GM21390 (cell line): Measurements from ENCODE around the gene PSEN2.
"Not testable (repeated sequence)": the region's sequence is repeated elsewhere in the genome, so short reads cannot be mapped to it uniquely, and the experiment has no call there.

ENCODE experiments used
- ATAC-seq: cut with Tn5 transposase; IDR thresholded peaks from one replicate; pipeline ENCODE4 v1.9.1; 2021; ENCODE audit not compliant: unreplicated experiment

PSEN2 gene

DNA sequence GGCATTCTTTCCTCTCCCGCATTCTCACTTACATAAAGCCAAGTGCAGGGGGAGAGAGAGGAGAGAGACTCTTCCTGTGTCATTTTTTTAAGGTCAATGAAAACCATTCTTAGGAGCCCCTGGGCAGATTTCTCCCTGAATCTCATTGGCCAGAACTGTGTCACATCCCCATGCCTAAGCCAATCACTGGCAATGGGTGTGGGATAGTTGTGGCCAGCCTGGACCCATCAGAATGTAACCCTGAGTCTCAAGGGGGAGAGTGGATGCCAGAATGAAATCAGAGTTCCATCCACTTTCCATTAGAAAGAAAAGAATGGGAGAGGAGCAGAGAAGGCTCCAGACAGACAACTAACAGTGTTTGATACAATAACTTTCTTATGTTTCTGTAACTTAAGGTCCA, 38.5 kb downstream of the PSEN2 start:
- no peak for ATAC-seq

DNA sequence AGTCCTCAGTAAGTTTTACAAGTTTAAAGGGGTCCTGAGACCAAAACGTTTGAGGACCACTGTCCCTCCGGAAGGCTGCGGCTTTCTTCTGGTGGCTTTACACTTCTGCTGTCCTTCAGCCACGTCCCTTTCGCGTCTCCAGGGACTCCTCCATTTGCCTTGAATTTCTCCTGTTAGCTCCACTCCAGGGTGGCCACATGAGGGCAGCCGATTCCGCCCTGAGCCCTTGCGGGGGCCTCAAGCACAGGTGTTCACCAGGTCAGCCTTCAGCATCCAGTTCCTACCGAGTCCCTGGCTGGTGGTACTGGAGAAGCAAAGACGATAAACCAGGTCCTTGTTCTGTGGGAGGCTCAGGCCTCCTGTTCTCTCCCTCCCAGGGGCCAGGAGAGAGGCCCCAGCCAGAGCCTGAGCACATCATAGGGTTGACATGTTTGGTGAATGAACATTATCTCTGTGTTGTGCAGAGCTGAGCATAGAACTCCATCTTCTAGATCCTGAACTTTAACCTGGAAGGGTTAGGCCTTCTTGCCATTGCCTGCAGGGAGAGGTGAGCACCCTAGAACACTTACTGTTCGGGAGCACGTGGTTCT, 42.3 kb downstream of the PSEN2 start:
- ATAC-seq, result peak; percentile 48

DNA sequence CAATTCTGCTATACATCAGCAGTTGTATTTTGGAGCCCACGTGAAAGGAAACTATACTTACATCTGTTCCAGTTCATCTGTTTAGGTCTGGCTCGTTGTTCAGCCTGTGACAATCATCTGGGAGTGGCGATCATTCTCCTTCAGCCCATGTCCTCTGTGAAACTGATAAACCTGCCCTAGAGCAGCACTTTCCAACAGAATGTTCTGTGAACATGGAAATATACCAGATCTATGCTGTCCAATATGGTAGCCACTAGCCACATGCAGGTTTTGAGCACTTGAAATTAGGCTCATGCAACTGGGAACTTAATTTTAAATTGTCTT, 45.2 kb downstream of the PSEN2 start:
- peak; percentile 9 for ATAC-seq

DNA sequence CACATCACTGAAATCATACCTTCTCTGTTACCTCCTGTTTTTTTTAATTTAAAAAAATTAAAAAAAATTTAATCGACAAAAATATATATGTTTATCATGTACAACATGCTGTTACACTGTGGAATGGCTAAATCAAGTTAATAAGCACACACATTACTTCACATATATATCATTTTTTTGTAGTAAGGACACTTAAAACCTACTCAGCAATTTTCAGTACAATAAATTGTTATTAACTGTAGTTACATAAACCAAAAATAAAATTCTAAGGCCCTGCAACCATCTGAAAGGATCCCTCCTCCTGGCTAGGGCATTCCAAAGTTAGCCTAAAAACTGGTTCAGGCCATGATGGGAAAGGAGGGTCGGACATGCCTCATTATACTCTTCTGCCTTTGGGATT, 46.1 kb downstream of the PSEN2 start:
- ATAC-seq, result no peak

DNA sequence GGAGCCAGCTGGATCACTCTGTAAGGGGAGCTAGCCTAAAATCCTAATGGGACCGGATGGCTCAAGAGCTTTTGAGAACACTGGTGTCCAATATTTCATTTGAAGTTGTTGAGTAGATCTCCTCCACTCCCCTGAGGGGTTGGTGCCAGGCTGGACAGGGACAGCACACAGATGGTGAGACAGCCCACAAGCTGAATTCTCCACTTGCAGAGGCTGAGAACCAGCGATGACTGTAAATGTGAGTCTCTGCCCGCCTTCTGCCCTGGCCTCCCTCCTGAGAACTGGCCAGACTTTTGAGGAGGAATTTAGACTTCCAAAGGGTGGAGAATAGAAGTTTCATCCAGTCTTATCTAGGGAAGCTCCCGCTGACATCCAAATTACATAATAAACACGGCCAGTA, 49.2 kb downstream of the PSEN2 start:
- no peak for ATAC-seq

DNA sequence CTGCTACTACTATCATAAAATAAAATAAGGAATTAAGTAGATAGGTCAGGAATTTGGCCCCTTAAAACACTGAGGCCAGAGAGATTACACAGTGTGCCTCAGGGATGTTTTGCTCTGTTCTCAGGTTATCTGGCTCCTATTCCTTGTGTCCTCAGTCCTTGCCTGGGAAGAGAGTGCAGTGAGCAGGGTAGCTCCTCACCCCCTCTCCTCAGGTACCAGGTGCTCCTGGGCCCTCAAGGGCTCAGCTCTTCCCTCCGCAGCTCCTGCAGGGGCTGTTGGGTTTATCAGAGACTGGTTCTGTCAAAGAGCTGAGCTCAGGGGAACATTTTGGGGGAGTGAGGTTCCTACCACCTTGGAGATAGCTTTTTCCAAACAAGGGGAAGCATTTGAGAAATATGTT, 49.6 kb downstream of the PSEN2 start:
- no peak for ATAC-seq

DNA sequence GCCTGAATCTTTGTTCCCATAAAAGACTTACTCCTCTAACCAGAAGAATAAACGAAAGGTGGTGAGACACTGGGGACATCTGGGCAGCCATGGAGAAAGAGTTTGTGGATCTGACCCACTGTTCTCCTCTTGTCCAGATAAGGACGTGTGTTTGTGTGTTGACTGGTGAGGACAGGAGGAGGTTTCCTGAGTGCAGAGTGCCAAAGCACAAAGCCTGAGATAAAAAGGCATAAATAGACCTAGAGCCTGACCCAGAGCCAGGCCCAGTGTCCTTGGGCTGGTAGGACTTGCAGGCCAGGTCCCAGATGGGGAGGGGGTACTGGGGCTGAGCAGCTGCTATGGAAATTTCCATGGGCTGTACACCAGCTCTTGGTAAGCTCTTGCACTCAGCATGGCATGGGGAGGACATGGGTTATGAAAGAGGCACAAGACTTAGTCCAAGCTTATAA, 50.1 kb downstream of the PSEN2 start:
- ATAC-seq, result no peak

DNA sequence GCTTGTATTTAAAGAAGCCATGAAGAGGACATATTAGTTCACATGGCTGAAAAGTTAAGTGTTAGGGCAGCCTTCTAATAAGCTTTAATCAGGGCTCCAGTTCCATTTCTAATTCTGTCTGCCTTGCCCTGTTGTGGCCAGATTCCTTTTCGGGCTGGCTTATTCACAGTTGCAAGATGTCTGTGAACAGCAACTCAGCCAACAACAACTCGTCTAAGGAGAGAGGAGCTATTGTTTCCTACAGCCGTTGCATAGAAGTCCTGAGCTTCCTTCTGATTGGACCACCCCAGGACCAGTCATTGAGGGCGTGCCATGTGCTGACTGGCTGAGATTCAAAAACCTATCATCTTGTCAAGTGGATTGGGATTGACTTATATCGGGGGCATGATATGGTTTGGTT, 51.1 kb downstream of the PSEN2 start:
- ATAC-seq, result no peak

DNA sequence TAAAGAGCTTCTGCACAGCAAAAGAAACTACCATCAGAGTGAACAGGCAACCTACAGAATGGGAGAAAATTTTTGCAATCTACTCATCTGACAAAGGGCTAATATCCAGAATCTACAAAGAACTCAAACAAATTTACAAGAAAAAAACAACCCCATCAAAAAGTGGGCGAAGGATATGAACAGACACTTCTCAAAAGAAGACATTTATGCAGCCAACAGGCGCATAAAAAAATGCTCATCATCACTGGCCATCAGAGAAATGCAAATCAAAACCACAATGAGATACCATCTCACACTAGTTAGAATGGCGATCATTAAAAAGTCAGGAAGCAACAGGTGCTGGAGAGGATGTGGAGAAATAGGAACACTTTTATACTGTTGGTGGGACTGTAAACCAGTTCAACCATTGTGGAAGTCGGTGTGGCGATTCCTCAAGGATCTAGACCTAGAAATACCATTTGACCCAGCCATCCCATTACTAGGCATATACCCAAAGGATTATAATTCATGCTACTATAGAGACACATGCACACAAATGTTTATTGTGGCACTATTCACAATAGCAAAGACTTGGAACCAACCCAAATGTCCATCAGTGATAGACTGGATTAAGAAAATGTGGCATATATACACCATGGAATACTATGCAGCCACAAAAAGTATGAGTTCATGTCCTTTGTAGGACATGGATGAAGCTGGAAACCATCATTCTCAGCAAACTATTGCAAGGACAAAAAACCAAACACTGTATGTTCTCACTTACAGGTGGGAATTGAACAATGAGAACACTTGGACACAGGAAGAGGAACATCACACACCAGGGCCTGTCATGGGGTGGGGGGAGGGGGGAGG, 59.1 kb downstream of the PSEN2 start:
- not testable (repeated sequence) for ATAC-seq

DNA sequence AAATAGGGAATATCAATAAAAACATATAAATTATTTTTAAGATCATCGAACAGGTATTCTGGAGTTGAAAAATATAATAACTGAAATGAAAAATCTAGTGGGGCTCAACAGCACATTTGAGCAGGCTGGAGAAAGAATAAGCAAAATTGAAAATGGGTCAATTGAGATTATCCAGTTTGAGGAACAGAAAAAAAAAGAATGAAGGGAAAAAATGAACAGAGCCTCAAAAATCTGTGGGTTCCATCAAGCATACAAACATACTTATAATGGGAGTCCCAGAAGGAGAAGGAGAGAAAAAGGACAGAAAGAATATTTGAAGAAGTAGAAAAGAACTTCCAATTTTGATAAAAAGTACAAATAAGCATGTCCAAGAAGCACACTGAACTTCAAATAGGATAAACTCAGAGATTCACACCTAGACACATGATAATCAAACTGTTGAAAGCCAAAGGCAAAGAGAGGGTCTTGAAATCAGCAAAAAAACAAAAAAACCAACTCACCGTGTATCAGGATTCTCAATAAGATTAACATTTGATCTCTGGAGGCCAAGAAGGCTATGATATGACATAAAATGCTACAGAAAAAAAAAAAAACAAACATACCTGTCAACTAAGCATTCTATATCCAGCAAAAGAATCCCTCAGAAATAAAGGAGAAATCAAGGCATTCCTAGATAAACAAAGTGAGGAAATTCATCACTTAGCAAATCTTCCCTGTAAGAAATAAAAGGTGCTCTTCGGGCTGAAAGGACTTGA, 64.2 kb downstream of the PSEN2 start:
- no peak for ATAC-seq

DNA sequence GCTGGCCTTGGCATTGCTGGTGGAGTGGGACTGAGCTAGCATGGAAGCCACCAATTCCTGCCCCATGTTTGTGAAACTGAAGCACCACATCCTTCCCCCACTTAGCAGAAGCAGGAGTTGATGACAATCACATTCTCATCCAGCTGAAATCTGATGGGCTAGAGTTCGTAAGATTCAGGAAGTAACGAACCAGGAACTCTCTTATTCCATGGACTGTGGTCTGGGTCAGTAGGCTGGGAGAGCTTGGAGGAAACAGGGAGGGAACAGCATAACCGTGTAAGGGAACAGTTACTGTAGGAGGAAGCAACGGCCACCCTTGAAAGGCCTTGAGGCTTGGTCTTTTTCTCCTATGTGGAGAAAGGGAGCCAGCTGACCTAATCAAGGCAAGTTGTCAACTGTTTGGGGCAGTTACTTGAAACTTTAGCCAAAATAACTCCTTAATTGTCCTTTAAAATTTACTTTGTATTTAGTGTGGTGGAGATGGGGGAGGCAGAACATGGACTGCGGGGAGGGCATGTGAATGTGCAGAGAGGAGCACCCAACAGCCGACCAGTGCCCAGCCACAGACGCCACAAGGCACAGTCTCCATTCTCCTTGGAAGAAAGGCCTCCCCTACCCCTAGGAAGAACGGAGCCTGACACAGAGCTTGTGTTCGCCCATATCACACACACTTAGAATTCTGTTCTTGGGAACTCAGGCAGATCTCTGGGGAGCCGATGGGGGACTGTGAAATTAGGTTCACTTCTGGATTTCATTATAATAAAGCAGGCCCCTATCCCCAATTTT, 67.7 kb downstream of the PSEN2 start:
- ATAC-seq, result no peak

DNA sequence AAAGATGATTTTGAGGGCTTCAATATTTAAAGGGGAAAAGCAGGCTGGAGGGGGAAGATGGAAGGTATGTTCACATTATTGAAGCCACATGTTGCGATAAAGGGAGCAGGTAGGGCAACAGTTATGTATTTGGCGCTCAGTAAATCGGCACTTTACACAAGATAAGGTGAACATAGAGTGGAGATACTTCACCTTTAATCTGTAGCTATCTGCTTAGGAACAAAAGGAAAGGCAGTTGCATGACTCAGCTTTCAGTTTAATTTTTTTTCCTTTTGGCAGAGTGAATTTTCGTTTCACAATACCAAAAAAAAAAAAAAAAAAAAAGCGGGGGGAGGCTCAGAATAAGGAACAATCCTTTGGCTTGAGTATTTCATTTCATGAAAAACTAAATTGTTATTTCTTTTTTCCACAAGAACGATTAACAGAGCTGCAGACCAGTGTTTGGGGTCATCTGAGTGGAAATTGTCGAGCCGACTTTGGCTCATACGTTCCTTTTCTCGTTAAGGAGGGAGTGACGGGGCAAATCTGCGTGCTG, 68.6 kb downstream of the PSEN2 start:
- ATAC-seq, result no peak

DNA sequence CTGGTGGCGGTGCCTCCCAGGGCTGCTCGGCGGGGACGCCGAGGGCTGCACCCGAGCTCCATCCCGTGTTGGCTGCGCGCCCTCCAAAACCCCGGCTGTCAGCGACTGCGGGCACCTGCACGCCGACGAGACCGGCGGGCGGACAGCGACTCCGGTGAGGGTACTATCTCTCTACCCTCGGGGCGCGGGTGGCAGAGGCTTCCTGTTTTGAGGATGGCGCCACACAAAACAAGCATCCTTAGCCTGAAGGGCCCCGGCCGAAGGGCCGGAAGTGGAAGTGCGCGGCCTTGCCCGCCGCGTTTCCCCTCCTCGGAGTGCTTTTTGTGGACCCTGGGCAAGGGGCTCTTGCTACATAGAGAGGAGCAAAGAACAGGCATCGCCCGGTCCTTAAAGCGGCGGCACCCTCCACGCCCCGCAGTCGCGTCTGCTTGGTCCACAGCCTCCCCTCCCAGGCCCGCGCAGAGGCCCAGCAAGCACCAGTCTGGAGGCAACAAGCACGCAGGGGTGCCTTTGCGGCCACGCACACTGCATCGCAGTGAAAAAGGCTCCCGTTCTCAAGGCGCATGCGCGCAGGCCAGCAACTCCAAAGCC, 69.1 kb downstream of the PSEN2 start:
- ATAC-seq, result peak; percentile 34

DNA sequence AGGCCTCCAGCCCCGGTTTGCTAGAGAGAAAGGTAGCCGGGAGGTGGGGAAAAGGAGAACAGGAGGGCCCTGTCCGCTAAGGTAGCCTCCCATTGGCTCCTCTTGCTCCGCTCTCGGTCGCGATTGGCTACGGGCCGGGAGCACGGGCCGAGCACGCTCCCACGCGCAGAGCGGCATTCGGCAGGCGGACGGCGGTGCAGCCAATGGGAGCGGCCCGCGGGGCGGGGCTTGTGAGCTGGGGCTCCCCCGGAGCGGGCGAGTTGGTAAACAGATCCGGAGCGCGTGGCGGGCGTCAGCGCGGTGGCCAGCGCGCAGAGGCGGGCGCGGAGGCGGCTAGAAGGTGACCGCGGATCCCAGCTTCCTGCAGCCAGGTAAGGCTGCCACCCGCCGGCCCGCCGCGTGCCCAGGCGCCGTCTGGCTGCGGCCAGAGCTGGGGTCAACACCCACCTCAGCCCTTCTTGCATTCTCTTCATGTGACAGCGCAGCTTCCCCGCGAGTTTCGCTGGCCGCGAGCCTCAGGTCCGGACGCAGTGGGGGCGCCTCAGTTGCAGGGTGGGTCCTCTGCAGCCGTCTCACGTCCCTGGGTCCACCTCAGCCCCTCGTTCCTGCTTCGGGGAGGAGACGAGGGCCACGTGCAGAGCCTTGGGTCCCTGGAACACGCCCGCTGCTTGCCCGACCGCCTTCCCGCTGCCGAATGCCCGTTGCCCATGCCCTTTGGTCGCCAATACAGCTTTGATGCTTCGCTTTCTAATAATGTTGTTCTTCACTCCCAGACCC, 69.8 kb downstream of the PSEN2 start, which contains the start of gene COQ8A:
TSS of gene COQ8A (plus strand) at position 266 of the 777 bp plus-strand sequence. CDS start 21,092 bp downstream, outside the sequence.
- ATAC-seq, result peak; percentile 95

DNA sequence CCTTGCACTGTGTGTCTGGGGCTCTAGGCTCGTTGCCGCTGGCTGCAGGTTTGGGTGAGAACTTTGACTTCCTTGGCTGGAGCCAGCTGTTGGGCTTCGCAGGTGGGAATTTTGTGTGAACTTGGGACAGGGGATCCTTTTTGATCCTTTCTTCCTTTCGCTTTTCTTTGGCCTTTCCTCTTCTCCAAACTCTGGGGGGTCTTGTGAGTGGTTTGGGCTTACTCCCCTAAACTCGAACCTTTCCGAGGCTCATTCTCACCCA, 70.3 kb downstream of the PSEN2 start:
- ATAC-seq, result no peak

DNA sequence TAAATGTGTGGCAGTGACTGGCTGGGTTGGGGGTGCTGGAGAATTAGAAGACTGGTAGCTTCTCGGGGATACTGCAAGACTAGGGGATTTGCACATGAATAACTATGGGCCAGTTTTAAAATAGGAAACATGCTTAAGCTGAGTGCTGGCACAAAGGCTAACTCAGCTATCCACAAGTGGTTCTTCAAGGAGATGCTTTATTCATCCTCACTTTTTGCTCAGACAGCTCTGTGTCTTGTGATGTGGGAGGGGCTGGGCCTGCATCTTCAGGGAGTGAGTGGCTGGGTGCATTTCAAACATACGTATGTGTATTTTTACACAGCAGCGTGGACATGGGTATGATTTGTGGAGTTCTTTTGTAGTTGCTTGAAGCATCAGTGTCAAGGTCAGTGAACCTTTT, 72.0 kb downstream of the PSEN2 start:
- no peak for ATAC-seq

DNA sequence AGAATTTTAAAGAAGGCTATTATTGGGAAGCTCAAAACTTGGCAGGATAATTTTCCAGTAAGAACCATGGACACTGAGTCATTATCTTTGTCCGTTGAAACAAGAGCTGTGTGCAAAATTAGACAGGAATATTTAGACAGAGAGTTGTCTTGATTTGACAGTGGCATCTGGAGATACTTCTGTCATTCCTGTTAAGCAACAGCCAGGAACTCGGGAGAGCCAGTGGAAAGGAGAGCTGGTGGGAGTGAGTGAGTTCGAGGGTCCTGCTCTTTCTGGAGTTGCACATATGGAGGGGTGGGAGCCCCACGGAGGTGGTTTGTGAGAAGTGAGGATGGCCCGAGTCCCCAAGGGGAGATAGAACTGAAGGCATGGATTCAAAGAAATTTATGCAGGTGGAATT, 72.7 kb downstream of the PSEN2 start:
- ATAC-seq, result no peak

DNA sequence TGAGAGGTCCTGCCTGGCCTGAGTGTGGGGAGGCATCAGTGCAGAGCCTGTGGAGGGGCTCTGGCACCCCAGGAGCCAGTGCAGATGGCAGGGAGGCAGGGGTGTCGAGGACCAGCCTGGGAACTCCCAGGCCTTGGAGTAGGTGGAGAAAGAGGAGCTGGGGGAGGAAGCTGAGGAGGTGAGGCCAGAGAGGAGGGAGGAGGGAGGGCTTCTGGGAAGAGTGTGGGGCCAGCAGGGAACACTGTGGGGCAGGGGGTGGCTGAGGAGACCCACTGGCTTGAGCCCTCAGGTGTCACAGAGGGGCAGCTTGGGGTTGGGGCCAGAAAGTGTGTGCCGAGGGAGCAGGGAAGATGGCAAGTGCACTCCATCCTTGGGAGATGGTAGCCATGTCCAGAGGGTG, 73.5 kb downstream of the PSEN2 start:
- ATAC-seq, result no peak

DNA sequence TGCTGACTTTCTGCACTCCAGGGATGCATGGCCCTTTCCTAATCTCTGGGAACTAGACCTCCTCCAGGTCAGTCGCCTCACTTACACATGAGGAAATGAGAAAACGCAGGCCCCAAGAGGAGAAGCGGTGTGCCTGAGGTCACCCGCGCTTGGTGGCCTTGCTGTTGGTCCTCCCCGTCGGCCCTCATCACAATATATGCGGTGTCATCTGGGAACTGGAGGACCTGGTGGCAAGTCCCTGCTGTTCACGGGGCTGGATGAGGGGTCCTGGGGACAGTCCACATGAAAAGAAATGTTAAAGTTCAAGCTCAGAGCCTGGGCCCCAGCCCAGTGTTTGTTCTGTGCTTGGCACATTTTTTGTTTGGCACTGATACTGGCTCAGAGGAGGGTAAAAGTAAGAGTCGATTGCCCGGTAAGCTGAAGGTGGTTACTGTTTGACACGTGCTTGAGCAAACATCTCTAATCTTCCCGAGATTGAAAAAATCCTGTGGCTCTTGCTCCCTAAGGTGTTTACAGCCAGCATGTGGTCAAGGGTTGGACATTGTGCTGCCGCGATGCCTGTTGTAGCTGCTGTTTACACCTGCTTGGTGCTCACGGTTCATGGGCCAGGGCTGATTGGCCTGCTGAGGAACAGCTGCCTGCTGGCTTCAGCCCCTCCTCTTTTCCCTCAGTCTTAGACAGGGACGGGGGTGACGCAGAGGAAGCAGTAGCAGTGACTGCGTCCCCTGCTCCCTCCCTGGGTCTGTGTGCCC, 74.9 kb downstream of the PSEN2 start:
- ATAC-seq, result no peak
